BJ (cell line): ENCODE measurements around the gene BCL6. TPM values are rescaled to one million over a fixed set of nuclear protein-coding genes. Genes with fewer than 3 reads are reported as not detected.
A peak's percentile ranks its signal among the peaks of the same experiment; 100 is the strongest.

Source experiments
- CTCF ChIA-PET: fragments of 350-600 bp; formaldehyde crosslinking; extraction: SDS; loops from one replicate; lab custom pipeline; 2021; ENCODE audit warnings: antibody characterized with exemption, inconsistent platforms; lab: Yijun Ruan, JAX
- POLR2A ChIA-PET: fragments of 300-600 bp; sonication (Branson Sonifier 250); formaldehyde crosslinking; extraction: SDS; loops from one replicate; lab custom pipeline; 2021; ENCODE audit warnings: antibody characterized with exemption; lab: Charles Lee
- DNase-seq: peaks from one replicate; pipeline ENCODE4 v3.0.0-alpha.2; 2011; ENCODE audit warnings: low read depth
- H3K27me3 ChIP-seq: 2 replicates; pipeline ENCODE4 v1.6.0; 2011; ENCODE audit warnings: low read length; ENCODE audit not compliant: control insufficient read depth, insufficient read depth
- H3K36me3 ChIP-seq: 2 replicates; pipeline ENCODE4 v1.5.1; 2011; ENCODE audit warnings: low read length; ENCODE audit not compliant: control insufficient read depth, insufficient read depth
- H3K4me3 ChIP-seq: 2 replicates; pipeline ENCODE4 v1.5.1; 2011; ENCODE audit warnings: low read depth, mild to moderate bottlenecking, control low read depth, low read length
- CTCF ChIP-seq: IDR thresholded peaks from 2 replicates; pipeline ENCODE4 v1.5.1; 2011; ENCODE audit warnings: low read depth, mild to moderate bottlenecking, control low read depth, inconsistent platforms, low read length, moderate library complexity; ENCODE audit not compliant: insufficient read depth
- polyA plus RNA-seq: library from polyadenylated mRNA; depleted of rRNA; stranded (reverse); fragments of >200 nt; gene quantifications from 2 replicates; pipeline ENCODE4 v1.2.3, GENCODE V29; 2011; rRNA removed

The BCL6 gene
- polyA plus RNA-seq, 1 experiment = 14.1 TPM

DNA sequence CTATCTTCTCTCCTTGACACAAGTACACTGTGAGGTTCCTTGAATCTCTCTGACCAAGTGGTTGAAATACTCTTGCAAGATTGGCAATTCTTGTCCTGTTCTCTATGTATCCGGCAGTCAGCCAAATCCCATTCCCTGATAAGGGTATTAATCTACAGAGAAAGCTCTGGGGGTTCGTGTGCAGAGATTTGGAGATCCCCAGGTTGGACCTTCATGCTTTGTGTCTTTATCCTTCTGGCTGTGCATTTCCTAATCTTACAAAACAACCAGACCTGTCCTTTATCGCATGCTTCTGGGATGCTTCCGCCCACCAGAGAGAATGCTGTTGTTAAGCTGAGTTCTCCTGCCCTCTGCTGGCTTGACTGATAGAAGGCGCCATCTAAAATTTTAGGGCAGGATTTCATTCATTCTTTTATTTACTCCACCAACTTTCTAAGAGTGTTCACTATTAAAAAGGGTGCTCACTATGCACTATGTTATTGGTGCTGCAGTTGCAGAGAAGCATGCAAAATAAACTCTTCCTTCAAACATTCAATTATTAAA, 66.5 kb downstream of the BCL6 start:
- ChIA-PET CTCF (interaction anchor here (0.5 to 11.0 kb wide), 64 partner anchors 9 to 1483 kb away, joined by 3 to 543 read pairs (median 6); partner anchors contain the start of genes MASP1, RPL39L, RTP2 and SST), POLR2A (no interaction called here)
- Histone ChIP-seq H3K36me3 (no peaks in the 10 kb centered on the region), H3K4me3 (no peak overlapping the region), H3K27me3 (peaks cover 2% of the 10 kb centered on the region)
- TF ChIP-seq CTCF = peak; percentile 76
- DNase-seq = no peak

GRCh38 chr3:187677604-187678003, 67.7 kb downstream of the BCL6 start:
- H3K36me3 ChIP-seq = no peaks in the 10 kb centered on the region
- CTCF ChIA-PET = interaction anchor here (0.6 to 11.0 kb wide), 11 partner anchors 16 to 467 kb away, joined by 3 to 543 read pairs (median 17); no protein-coding TSS in a partner anchor
- TF ChIP-seq CTCF = no peak
- no peak overlapping the region for H3K4me3 ChIP-seq
- peaks cover 2% of the 10 kb centered on the region for H3K27me3 ChIP-seq
- POLR2A ChIA-PET = interaction anchor here (0.7 kb wide), 2 partner anchors 458 to 1966 kb away, joined by 10 to 13 read pairs; no protein-coding TSS in a partner anchor
- DNase-seq = peak; percentile 80

DNA sequence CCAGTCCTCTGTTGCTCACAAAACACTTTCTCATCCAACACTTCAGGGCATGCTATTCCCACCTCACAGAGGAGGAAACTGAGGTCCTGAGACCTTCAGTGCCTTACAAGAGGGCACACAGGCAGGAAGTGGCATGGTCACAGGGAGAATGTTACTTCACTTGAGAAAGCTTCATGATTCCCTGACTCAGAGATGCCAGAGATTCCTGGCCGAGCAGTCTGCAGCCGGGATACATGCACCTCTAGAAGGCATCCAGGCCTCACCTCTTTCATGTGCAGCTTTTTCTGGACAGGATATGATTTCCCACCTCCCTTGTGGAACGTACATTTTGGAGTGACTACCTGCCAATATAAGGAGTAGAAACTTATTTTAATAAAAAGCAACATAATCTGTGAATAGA, 72.3 kb downstream of the BCL6 start:
- no peak for DNase-seq
- Histone ChIP-seq H3K27me3 (peaks cover 3% of the 10 kb centered on the region), H3K36me3 (no peaks in the 10 kb centered on the region), H3K4me3 (no peak overlapping the region)
- ChIA-PET CTCF (interaction anchor here (0.6 to 4.7 kb wide), 4 partner anchors 43 to 353 kb away, joined by 3 to 59 read pairs (median 8); no protein-coding TSS in a partner anchor), POLR2A (no interaction called here)
- no peak for TF ChIP-seq CTCF

Other genes with a start within 250 kb of the BCL6 start
- gene SST, start 75.1 kb downstream of the BCL6 start, polyA plus RNA-seq = 0.15 and 0.25 TPM in 2 replicates
- gene RTP2, start 42.9 kb downstream of the BCL6 start, polyA plus RNA-seq = not detected in 2 replicates